GM18861 (cell line): ENCODE measurements around the gene TNKS1BP1.

ENCODE experiments used
- ATAC-seq: cut with Tn5 transposase; IDR thresholded peaks from one replicate; pipeline ENCODE4 v1.9.1; 2021; ENCODE audit not compliant: unreplicated experiment

The TNKS1BP1 gene

DNA sequence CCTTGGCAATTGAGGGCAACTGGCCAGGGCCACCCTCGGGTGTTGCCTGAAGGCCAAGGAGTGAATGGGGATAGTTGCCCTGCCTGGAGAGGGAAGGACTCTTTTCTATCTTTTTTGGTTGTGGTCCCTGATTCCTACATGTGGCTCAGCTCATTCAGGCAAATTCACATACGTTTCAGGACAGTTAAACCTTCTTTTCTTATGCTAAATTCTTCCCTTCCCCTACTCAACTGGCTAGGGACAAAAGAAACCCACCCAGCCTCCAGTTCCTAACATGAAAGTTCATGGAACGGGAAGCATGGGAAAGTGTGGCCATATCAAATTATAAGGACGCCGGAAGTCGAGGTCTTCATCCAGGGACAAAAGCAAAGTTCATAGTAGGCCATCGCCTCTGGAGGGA, 61.4 kb downstream of the TNKS1BP1 start:
- ATAC-seq = no peak

DNA sequence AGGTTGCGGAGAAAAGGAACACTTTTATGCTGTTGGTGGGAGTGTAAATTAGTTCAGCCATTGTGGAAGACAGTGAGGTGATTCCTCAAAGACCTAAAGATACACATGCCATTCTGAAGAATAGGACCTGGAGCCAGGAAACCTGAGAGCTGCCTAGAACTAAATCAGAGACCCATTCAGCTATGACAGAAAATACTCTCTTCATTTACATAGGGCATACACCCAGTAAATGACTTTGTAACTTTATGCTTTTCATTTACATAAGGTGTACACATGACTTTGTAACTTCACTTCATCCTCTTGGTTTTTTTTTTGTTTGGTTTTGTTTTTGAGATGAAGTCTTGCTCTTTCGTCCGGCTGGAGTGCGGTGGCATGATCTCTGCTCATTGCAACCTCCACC, 62.6 kb downstream of the TNKS1BP1 start:
- no peak for ATAC-seq

DNA sequence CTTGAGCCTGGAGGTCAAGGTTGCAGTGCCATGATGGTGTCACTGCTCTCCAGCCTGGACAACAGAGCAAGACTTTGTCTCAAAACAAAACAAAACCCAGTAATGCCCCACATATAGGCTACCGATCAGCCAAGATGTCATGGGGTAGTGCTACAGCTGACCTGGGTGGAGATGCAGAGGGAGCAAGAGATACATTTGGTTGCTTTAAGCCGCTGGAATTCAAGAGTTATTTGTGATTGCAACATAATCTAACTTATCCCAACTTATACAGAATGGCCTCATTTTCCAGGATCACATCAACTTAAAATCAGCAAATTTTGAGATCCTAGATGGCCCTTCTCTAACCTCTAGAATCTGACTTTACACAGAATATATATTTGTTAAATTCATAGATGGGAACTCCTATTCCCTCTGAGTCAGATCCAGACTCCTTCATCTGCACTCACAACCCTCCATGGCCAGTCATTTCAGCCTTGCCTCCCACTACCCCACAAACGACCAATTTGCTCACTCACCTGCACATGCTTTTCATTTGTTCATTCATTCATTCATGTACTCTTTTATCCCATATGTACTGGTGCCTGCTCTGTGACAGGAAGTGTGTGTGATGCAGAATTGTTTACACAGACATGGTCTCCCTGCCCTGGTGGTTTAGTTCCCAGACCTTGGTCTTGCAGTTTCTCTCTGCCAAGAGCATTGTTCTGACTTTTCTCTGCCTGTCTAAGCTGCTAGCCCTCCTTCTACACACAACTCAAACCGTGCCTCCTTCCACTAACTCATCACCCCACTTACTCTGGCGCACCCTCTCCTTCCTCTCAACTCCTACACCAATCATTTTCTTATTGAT, 63.6 kb downstream of the TNKS1BP1 start:
- no peak for ATAC-seq

DNA sequence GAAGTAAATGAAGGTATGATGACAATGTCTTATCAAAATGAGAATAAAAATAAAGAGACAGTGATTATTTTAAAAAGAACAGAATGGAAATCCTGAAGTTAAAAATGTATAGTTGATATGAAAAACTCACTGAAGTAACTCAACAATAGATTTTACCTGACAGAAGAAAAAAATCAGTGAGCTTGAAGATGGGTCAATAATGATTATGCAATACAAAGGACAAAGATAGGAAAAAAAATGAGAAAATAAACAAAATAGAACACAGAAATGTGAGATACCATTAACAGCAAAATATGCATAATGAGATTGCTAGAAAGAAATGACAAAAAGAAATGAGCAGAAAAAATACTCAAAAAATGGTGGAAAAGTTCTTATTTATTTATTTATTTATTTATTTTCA, 68.6 kb downstream of the TNKS1BP1 start:
- ATAC-seq = no peak

DNA sequence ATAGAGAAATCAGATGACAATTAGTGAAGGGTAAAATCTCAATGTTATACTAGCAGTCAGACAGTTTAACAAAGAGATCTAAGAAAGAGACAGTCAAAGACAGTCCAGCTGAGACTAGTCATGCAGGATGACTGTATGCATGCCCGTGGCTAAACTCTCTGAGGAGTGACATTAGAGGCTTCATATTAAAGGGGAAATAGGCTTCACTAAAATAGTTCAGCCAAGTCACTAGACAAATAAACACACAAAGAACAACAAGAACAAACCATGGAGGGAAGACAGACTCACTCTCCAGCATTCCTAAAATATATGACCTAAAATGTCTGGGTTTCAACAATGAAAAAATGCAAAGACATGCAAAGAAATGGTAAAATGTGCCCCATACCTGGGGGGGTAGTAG, 69.1 kb downstream of the TNKS1BP1 start:
- ATAC-seq = no peak

DNA sequence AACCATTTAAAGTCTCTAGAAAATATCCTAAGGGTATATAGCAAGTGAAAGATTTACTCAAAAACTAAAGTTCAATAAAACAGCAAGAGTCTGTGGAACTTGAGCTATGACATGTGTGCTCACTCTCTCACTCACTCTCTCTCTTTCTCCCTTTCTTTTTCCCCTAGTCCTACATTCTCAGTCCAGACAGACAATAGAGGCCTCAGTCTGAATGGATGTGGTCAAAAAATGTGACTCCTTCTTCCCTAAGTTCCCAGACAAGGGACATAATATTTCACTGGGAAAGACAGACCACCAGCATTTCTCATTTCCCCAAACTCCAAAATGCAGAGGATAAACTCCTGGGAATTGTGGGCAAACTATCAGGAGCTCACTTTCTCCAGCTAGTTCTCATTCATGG, 70.1 kb downstream of the TNKS1BP1 start:
- ATAC-seq = no peak

DNA sequence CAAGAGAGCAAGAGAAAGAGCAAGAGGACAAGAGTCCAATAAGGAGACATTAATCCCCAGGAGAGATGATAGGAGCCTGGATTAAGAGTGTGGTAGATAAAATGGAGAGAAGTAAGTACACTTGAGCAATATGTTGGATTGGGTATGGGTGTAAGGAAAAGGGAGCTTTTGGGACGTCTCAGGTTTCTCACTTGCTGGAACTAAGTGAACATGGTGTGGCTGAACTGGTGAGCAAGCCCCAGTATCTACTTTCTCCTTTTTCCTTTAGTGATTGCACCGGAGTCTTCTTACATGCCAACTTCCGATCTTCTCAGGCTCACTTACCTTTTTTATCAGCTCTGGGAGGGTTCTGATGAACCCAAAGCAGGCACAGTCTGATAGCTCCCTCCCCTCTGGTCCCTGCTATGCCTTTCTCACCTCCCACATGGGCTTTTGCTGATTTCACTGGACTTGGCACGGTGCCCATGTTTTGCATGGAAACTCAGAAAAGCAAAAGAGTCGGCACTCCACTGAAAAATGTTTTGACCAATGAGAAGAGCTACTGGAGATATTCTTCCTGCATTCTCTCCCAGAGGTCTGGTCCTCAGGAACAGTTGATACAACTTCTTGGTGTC, 73.2 kb downstream of the TNKS1BP1 start:
- ATAC-seq = no peak

DNA sequence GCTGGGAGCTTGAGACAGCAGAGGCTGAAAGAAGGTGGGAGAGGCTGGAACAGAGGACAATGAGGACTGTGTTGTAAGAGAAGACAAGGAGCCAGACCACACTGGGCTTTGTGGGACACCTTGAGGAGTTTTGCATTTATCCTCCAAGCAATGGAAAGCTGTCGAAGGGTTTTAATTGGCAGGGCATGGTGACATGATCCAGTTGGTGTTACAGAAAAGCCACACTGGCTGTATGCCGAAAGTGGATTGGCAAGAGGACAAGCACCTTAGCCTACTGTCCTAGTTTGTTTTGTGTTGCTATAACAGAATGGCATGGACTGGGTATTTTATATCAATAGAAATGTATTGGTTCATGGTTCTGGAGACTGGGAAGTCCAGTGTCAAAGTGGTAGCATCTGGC, 73.7 kb downstream of the TNKS1BP1 start:
- no peak for ATAC-seq
